HepG2 (cell line): ENCODE data around the gene ATXN2.

Experiments
- KDM6A ChIP-seq: IDR thresholded peaks from 2 replicates; pipeline ENCODE4 v1.6.1; 2016; ENCODE audit warnings: low read depth
- MXD4 ChIP-seq: IDR thresholded peaks from 2 replicates; pipeline ENCODE4 v1.6.1; 2016; ENCODE audit warnings: mild to moderate bottlenecking, missing biosample characterization, missing genetic modification reagents
- ZNF850 ChIP-seq: sonication (generic); formaldehyde crosslinking; conservative IDR thresholded peaks from 2 replicates; pipeline ENCODE4 v1.9.0; 2021; ENCODE audit warnings: mild to moderate bottlenecking, missing genetic modification reagents

- TF ChIP-seq KDM6A (CRISPR knock-in tag), result no peak
- TF ChIP-seq MXD4 (CRISPR knock-in tag), result no peak
- no peak for TF ChIP-seq ZNF850 (CRISPR knock-in tag)
These were observed 148.4 kb downstream of the ATXN2 start for GRCh38 chr12:111450676-111451075.
